Measurements from ENCODE around the gene OR5H1.
"Not testable (repeated sequence)": the region's sequence is repeated elsewhere in the genome, so short reads cannot be mapped to it uniquely, and the experiment has no call there.

OR5H1 gene

DNA sequence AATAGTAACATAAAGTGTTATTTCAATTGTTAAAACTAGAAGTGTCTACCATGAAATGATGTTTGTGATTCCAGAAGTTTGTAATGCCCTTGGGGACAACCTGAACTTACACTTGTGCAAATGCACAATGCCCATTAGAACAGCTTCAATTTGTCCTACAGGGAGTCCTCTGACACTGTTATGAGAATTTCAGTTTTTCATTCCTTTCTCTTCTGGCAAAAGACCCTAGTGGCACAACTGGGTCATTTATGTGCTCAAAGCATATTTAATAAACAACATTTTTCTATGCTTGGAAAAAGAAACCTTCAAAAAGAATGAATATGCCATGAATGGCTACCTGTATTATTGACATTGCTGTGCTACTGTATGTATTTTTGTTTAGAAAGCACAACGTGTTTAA is at the start of gene OR5H1:
Gene OR5H1, plus strand, starts transcription at position 301 of the 400 bp plus-strand sequence. CDS start 1,977 bp downstream, outside the sequence.
- no peak for DNase-seq

DNA sequence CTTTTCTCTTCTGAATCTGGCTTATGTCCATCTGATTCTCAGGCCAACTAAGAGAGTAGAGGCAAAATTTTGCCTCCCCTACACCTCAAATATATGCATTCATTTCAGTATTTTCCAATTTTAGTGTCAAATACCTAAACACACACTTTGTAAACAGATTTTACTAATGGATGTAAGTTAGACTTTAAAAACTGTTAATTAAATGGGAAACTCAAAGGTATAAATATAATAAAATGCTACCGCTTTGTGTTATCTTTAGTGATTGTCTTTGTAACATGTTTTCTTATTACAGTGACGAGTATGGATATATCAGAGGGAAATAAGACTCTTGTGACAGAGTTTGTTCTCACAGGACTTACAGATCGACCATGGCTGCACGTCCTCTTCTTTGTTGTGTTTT is 43.6 kb upstream of the OR5H1 start, which contains the start of gene OR5AC2:
Gene OR5AC2, plus strand, starts transcription at position 301 of the 400 bp plus-strand sequence. Its CDS starts 0 bp downstream, at position 301.
- no peak for DNase-seq

DNA sequence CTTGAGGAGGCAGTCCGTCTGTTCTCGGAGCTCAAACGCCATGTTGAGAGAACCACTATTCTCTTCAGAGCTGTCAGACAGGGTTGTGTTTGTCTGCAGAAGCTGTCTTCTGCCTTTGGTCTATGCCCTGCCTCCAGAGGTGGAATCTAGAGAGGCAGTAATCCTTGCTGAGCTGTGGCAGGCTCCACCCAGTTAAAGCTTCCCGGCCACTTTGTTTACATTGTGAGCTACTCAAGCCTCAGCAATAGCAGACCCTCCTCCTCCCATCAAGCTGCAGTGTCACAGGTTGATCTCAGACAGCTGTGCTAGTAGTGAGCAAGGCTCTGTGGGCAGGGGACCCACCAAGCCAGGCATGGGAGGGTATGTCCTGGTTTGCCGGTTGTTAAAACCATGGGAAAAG is 34.6 kb upstream of the OR5H1 start:
- no peak for DNase-seq

DNA sequence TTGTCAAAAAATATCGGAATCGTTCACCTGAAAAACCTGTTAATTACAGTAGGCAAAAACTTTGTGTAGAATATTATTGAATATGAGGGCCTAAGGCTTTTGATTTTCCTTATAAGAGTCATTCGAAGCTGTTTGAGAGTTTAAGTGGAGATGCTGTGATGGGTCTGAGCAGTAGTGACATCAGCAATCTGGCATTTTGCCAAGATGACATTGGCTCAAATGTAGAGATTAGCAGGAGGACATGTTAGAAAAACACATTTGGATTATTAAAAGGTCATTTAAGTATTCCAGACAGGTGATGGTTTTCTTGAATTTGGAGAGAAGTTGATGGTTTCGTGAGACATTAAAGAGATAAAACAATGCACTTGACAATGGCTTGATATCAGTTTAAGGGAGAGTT is 30.7 kb upstream of the OR5H1 start:
- no peak for DNase-seq

DNA sequence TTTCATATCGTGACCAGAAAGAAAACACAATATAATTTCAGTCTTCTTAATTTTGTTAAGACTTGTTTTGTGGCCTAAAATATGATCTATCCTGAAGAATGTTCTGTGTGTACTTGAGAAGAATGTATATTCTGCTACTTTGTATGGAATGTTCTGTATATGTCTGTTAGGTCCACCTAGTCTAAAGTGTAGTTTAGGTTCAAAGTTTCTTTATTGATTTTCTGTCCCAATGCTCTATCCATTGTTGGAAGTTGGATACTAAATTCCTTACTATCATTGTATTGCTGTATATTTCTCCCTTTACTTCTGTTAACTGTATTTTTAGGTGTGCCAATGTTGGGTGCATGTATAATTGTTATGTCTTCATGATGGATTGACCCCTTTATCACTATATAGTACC is 22.4 kb upstream of the OR5H1 start:
- no peak for DNase-seq

DNA sequence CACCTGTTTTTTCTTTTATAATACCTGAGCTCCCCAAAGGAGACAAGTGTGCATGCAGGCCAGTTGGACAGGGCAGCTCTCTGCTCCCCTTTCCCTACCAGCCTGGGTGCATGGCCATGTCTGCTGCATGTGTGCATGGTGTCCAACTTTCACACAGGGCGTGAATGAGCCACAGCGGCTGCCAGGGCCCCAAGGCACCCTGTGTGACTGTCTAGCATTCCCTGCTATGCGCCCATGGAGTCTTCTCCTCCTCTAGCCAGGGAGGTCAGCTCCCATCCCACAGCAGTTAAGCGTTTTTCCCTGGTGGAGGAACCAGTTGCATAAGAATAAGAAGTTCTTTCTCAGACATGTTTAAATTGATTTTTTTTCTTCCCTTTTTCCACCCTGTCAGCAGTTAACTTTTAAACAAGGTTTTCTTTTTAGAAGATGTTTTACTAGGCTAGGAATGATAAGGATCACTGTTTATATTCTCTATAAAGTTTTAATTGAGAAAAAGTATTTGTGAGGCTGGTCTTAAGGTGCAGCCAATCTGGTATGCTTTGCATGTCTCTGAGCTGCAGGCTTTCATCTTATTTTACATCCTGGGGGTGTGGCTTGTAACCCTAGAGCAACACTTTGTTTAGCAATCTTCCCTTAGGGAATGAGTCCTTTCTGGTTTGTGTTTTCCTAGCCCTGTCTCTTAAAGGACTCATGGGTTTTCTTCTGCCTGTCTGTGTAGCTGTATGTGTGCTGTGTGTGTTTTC is 20.5 kb upstream of the OR5H1 start:
- no peak for DNase-seq

DNA sequence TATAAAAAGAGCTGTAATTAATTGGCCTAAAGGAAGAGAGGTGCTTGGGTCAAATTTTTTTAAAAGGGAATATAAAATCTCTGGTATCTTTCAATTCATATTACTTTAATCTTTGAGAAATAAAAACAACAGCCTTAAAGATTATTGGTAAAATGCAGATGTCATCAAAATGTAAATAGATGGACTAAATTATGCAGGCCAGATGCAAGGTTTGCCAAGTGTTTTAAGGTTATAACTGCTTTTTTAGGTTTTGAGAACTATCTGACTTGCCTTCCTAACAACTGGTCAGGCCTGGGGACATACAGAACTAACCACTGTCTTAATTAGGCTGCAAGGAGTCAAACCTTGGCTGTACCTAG is 20.0 kb upstream of the OR5H1 start:
- DNase-seq: no peak

DNA sequence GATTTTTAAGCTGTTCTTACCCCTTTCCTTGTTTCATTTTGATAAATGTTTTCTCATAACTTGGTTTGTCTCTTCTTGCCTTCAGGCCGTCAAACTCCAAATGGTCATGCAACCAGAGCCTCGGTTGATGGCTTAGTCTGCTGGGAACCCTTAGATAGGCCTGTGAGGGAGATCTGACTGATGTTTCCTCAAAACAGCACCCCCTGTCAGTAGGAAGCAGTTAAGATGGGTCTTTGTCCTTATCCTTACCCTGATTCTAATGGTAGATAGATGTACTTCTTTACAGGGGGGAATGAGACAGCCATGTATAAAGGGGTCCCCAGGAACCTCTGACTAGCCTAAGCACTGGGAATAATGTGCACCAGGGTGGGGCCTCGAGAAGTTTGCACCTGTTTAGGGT is 16.3 kb upstream of the OR5H1 start:
- DNase-seq: no peak

DNA sequence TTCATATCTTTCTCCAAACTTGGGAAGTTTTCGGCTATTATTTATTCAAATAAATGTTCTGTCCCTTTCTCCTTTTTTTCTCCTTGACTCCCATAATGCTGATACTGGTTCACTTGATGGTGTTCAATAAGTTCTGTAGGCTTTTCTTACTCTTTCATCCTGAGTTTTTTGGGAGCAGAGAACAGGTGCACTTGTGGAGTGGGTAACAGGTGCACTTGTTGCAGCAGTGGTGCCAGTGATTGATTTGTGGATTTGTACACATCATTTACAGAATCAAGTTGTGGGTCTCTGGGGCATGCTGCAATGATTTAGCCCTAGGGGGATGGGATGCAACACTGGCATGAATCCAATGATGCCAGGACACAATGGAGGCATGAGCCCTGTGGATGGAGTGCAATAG is 14.8 kb upstream of the OR5H1 start:
- DNase-seq: no peak

DNA sequence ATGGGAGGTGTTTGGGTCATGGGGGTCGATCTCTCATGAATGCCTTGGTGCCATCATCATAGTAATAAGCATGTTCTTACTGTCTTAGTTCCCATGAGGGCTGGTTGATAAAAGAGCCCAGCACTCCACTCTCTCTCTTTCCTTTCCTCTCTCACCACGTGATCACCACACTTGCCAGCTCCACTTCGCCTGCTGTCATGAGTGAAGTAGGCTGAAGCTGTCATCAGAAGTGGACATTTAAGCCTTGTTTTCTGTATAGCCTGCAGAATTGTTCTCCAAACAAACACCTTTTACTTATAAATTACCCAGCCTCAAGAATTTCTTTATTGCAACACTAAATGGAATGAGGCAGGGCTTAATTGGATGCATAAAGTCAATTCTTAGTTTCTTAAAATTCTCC is 6.1 kb downstream of the OR5H1 start:
- DNase-seq: no peak

DNA sequence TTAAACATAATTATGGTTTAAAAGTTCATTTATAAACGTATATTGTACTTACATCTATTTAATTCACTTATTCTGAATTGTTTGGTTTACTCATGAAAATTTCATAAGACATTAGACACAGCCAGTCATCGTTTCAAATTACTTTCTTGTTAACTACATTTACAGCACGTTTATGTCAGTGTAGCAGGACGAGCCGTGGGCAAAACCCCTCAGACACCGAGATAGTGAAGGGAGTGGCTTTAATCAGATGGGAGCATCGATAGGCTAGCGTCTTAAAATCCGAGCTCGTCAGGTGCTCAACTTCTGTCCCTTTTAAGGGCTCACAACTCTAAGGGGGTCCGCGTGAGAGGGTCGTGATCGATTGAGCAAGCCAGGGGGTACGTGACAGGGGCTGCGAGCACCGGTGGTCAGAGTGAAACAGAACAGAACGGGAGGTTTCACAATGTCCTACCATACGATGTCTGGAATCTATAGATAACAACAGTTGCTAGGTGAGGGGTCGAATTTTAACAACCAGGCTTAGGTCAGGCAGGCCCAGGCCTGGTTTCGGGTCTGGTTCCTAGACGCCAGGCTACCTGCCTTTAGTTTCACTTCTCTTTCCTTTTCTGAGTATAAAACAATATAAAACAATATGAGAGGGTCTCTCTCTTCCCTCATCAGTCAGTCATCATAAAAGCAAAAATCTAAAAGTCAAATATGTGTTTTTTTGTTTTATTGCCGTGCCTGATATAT is 7.5 kb downstream of the OR5H1 start:
- DNase-seq: not testable (repeated sequence)

DNA sequence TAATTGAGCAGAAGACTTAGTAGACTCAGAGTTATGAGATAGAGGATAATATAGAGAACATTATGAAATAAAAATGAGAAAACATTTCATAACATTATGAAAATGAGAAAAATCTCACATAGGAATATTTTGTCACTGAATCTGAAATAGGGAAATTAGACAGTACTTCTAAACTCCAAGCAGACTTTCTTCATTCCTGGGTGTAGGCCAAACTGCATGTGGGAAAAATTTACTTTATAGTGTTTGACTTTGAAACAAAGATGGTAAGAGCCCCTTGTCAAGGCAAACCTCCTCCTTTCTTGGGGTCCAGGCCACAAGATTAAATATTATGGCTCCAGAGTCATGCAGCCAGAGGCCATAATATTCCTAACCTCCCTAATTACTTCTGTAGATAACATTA is 10.0 kb downstream of the OR5H1 start:
- no peak for DNase-seq

DNA sequence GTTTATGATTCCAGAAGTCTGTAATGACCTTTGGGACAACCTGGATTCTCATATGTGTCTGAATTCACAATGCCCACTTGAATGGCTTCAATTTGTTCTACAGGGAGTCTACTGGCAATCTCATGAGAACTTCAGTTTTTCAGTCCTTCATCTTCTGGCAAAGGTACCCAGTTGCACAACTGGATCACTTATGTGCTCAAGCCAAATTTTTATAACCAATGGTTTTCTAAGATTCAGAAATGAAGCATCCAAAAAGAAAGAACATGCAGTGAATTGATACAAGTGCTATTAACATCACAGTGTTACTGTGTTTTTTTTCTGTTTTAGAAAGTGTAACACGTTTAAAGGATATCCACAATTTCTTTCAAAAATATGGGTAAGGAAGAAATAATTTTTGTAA is 16.7 kb downstream of the OR5H1 start, which contains the start of gene OR5H14:
Gene OR5H14, plus strand, starts transcription at position 301 of the 400 bp plus-strand sequence. CDS start 1,907 bp downstream, outside the sequence.
- DNase-seq: no peak

DNA sequence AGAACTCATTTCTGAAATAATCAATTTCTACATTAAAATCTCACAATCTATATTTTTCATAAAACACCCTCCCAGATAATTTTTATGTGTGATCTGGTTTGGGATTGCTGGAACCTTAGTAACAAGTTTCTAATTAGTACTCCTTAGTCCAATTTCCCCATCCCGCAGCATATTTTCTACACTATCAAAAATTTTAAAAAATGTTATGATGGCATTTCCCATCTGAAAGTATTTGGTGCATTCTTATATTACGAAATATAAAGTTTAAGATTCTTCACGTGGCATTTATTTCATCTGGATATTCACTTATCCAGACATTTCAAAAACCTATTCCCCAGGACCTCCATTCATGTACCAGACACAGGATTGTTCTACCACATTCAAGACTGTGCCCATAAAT is 18.2 kb downstream of the OR5H1 start:
- DNase-seq: no peak

DNA sequence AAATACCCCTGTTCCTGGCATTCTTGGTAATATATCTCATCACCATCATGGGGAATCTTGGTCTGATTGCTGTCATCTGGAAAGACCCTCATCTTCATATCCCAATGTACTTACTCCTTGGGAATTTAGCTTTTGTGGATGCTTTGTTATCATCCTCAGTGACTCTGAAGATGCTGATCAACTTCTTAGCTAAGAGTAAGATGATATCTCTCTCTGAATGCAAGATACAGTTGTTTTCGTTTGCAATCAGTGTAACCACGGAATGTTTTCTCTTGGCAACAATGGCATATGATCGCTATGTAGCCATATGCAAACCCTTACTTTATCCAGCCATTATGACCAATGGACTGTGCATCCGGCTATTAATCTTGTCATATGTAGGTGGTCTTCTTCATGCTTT is 18.9 kb downstream of the OR5H1 start:
- not testable (repeated sequence) for DNase-seq

DNA sequence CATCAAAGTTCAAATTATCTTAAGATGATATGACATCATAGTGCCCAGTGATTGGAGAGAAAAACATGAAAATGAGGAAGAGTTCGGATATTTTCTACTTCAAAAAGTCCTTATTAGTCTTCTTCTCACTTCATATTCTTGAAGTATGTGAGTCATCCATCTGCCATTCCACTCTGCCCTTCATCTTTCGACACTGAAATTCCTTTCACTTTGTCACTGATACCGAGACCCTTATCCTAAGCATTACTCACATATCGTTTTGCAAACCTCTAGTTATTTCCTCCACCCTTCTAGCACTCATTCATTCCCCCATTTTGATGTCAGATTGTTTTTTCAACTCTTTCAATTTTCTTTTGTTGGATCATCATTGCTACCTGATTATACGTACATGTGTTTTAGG is 20.7 kb downstream of the OR5H1 start:
- no peak for DNase-seq

DNA sequence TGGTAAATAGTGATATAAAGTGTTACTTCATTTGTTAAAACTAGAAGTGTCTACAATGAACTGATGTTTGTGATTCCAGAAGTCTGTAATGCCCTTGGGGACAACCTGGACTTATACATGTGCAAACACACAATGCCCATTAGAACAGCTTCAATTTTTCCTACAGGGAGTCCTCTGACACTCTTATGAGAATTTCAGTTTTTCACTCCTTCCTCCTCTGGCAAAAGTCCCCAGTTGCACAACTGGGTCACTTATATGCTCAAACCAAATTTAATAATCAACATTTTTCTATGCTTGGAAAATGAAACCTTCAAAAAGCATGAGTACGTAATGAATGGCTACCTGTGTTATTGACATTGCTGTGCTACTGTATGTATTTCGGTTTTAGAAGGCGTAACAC is 35.9 kb downstream of the OR5H1 start, which contains the start of gene OR5H15:
Gene OR5H15, plus strand, starts transcription at position 301 of the 400 bp plus-strand sequence. CDS start 2,004 bp downstream, outside the sequence.
- no peak for DNase-seq

DNA sequence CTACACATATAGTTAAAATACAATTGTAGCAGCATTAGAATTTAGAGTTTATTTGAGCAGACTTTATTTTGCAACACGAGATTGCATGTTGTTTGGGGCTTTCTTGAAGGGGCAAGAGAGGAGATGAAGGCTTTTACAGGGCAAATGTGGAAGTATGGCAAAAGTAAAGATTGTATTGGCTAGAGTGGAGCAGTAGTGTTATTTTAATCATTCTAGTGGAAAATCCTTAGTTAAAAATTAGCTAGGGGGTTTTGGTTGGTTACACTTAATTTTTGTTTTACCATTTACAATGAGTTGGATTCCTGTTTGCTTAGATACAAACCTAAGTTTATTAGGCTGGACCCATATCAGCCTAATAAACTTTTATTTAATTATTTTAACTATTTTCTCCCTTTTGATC is 40.5 kb downstream of the OR5H1 start:
- DNase-seq: no peak

DNA sequence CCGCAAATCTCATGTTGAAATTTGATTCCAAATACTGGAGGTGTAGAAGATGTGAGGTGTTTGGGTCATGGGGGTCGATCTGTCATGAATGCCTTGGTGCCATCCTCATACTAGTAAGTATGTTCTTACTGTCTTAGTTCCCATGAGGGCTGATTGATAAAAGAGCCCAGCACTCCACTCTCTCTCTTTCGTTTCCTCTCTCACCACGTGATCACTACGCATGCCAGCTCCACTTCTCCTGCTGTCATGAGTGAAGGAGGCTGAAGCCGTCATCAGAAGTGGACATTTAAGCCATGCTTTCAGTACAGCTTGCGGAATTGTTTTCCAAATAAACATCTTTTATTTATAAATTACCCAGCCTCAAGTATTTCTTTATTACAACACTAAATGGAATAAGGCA is 42.1 kb downstream of the OR5H1 start:
- no peak for DNase-seq

DNA sequence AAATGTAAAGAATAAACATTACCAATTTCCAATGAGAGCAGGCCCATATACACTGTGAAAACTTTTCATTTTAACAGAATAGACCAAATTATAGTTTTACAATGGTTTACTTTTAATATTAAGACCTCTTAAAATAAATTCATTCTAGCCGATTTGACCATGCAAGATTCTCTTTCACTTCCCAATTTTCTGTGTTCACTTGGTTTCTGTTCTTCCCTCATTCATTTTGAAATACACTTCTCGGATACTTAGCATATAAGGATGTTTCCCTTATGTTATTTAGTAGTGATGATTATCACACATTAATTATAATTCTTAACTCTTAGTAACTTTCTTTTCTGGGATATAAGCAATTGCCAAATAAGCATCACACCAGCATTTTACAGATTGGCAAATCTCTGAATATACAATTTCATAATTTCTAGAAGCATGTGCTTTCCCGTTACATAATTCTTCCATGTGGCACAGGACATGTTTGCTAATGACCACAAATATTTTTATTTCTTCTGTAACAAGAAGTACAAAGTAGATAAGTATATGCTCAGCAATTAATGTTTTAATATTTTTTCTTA is 49.9 kb downstream of the OR5H1 start:
- DNase-seq: no peak

DNA sequence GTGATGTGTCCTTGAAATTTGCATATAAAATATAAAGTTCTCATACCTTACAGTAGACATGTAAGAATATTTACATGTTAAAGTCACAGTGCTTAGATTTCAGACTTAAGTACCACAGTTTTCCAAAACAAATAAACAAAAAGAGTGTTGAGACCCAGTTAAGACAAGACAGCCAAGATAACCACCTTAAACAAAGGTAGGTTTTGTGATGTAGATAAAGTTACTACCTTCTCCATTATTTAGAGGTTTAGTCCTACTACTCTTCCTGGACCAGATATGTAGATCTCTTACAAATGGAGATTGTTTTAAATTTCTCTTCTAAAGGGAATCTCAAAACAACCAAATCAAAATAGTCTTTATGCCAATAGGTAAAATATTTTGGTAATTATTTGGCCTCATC is 51.7 kb downstream of the OR5H1 start:
- DNase-seq: no peak

DNA sequence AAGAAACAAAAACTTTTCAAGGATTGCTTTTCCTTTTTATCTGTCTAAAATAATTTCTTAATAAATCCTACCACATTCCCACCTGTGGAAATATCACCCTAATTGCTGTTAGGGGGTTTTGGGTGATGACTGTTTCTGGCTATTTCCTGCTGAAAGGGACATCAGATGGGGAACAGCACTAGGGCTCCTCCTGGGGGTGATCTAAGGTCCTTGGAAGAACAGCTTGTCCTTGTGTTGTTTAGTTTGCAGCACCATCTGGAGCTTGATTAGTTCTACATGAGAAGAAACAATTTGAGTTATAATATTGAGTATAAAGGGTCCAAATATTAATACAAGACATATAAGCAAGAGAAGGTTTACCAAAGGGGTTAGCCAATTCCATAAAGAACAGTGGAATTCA is 54.7 kb downstream of the OR5H1 start:
- no peak for DNase-seq

Measured in stimulated activated naive CD4-positive, alpha-beta T cell (primary cell).